Measurements from ENCODE around the gene HLA-DQA1.
"Not testable (repeated sequence)": the region's sequence is repeated elsewhere in the genome, so short reads cannot be mapped to it uniquely, and the experiment has no call there.

Gene HLA-DQA1

DNA sequence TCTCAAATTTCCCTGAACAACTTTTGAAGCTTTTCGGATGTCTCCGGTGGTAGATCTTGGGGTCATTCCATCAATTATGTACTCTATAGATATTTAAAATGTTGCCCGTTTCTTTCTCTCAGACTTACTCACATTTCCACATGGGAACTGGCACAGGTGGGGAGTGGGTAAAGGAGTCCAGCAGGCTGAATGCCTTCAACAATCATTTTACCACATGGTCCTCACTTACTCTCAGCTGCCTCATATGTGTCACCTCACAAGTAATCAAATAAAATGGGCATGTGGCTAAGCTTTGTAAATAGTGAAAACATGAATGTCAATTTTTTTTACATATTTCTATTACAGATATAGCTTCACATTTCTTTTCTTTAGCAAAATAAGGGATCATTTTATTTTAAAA, 677 bp downstream of the HLA-DQA1 start:
- no peak overlapping the region for H3K4me3 Mint-ChIP-seq
- no peaks in the 10 kb centered on the region for H3K36me3 Mint-ChIP-seq (ENCODE audit: low read depth)
- no peak overlapping the region for H3K27ac Mint-ChIP-seq
- H3K9me3 Mint-ChIP-seq: no peaks in the 10 kb centered on the region
- peaks cover 8% of the 10 kb centered on the region for H3K27me3 Mint-ChIP-seq (ENCODE audit: low read depth, poor library complexity)
- no peak for DNase-seq
- peaks cover 24% of the 10 kb centered on the region for H3K4me1 Mint-ChIP-seq
- TF ChIP-seq, protein P1, sequence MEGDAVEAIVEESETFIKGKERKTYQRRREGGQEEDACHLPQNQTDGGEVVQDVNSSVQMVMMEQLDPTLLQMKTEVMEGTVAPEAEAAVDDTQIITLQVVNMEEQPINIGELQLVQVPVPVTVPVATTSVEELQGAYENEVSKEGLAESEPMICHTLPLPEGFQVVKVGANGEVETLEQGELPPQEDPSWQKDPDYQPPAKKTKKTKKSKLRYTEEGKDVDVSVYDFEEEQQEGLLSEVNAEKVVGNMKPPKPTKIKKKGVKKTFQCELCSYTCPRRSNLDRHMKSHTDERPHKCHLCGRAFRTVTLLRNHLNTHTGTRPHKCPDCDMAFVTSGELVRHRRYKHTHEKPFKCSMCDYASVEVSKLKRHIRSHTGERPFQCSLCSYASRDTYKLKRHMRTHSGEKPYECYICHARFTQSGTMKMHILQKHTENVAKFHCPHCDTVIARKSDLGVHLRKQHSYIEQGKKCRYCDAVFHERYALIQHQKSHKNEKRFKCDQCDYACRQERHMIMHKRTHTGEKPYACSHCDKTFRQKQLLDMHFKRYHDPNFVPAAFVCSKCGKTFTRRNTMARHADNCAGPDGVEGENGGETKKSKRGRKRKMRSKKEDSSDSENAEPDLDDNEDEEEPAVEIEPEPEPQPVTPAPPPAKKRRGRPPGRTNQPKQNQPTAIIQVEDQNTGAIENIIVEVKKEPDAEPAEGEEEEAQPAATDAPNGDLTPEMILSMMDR (IDR thresholded peaks at IDR 0.05): no peak

DNA sequence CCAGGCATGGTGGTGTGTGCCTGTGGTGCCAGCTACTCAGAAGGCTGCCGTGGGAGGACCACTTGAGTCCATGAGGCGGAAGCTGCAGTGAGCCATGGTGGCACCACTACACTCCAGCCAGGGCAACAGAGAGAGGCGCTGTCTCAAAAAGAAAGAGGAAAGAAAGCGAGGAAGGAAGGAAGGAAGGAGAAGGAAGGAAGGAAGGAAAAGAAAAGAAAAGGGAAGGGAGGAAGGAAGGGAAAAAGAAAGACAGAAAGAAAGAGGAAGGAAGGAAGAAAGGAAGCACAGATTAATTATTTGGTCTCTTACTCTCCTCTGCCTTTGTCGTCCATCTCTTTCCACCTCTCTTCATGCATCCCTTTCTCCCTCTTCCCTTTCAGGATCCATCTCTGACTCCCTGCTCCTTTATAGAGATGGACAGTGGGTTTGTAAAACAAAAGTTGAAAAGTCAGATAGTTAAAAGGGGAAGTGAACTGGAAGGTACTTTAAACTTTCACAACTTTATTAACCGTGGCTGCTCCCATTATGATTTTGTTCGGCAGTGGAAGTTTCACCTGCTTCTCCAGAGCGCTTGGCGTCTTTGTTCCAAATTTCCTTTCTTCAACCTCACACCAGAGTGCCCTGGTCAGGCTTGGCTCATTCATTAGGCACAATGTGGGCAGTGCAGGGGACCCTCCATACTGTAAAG, 1.5 kb downstream of the HLA-DQA1 start:
- no peaks in the 10 kb centered on the region for H3K36me3 Mint-ChIP-seq (ENCODE audit: low read depth)
- TF ChIP-seq, protein P1 (IDR thresholded peaks at IDR 0.05): no peak
- no peaks in the 10 kb centered on the region for H3K9me3 Mint-ChIP-seq
- H3K27me3 Mint-ChIP-seq (ENCODE audit: low read depth, poor library complexity): peaks cover 8% of the 10 kb centered on the region
- no peak overlapping the region for H3K4me3 Mint-ChIP-seq
- DNase-seq: no peak
- peak overlapping the region; percentile 77 for H3K27ac Mint-ChIP-seq
- peaks cover 24% of the 10 kb centered on the region for H3K4me1 Mint-ChIP-seq

DNA sequence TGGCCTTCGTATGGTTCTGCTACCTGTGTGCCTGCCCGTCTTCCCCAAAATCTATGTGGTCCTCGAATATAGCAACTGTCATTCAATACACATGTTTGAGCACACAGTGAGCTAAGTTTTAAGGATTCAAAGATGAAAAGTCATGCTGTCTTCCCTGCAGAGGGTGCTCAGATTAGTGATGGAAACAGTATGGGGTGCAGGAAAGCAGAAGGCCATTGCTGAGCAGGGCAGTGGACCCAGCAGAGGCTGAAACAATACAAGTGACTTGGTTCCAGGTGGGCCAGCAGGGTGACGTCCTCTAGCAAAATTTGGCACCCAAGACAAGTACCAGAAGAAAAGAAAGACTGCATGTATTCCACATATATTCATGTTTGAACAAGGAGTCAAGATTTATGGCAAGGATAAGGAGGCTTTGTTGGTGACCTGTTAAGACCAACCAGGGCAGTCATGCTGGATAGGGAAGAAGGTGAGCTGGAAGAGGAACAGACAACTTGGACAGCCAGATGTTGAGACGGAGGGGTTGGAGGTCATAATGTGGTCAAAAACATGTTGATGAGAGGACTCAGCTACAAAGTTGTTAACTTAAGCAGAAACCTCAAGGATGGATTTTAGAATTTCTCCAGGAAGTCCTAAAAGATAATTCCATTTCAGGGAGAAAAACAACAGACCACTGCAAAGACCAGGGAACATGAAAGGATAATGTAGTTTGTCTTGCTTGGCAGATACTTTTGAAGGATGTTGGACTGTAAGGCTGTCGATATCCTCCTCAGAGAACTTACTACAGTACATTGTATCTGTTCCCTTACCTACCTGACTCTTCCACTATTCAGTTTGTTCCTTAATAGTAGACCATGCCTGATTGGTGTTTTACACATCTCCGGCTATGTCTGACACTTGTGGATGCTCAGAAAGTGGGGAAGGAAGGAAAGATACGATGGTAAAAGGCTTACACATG, 2.5 kb downstream of the HLA-DQA1 start:
- H3K27me3 Mint-ChIP-seq (ENCODE audit: low read depth, poor library complexity): peaks cover 8% of the 10 kb centered on the region
- H3K9me3 Mint-ChIP-seq: no peaks in the 10 kb centered on the region
- TF ChIP-seq, protein P1 (IDR thresholded peaks at IDR 0.05): no peak
- no peak for DNase-seq
- peaks cover 24% of the 10 kb centered on the region for H3K4me1 Mint-ChIP-seq
- no peak overlapping the region for H3K4me3 Mint-ChIP-seq
- H3K36me3 Mint-ChIP-seq (ENCODE audit: low read depth): no peaks in the 10 kb centered on the region
- H3K27ac Mint-ChIP-seq: no peak overlapping the region

DNA sequence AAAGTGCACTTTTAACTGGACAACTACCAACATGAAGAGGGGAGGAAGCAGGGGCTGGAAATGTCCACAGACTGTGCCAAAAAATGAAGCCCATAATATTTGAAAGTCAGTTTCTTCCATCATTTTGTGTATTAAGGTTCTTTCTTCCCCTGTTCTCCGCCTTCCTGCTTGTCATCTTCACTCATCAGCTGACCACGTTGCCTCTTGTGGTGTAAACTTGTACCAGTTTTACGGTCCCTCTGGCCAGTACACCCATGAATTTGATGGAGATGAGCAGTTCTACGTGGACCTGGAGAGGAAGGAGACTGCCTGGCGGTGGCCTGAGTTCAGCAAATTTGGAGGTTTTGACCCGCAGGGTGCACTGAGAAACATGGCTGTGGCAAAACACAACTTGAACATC, 3.9 kb downstream of the HLA-DQA1 start:
- DNase-seq: no peak
- no peaks in the 10 kb centered on the region for H3K36me3 Mint-ChIP-seq (ENCODE audit: low read depth)
- no peak overlapping the region for H3K4me3 Mint-ChIP-seq
- TF ChIP-seq, protein P1 (IDR thresholded peaks at IDR 0.05): no peak
- peaks cover 5% of the 10 kb centered on the region for H3K27me3 Mint-ChIP-seq (ENCODE audit: low read depth, poor library complexity)
- H3K27ac Mint-ChIP-seq: no peak overlapping the region
- peaks cover 13% of the 10 kb centered on the region for H3K4me1 Mint-ChIP-seq
- no peaks in the 10 kb centered on the region for H3K9me3 Mint-ChIP-seq

DNA sequence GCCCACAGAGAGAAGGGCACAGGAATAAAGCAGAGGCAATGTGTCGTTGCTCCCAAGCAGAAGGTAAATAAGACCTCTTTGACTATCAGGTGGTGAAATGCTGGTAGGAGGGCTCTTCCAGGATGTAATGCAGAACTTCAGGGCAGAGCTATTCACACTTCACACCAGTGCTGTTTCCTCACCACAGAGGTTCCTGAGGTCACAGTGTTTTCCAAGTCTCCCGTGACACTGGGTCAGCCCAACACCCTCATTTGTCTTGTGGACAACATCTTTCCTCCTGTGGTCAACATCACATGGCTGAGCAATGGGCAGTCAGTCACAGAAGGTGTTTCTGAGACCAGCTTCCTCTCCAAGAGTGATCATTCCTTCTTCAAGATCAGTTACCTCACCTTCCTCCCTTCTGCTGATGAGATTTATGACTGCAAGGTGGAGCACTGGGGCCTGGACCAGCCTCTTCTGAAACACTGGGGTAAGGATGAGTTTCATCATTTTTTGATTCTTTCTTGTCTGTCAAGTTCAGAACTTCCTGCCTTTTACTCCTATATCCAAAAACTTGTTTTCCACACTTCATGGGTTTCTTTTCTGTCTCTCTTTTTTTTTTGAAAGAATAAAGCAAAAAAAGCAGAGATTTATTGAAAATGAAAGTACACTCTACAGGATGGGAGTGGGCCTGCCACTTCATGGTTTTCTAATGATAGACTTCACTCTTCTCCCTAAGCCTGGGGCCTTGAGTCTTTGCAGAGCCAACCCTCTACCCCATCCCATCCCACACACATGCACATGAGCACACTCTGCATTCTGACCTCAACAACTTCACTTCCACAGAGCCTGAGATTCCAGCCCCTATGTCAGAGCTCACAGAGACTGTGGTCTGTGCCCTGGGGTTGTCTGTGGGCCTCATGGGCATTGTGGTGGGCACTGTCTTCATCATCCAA, 4.8 kb downstream of the HLA-DQA1 start:
- H3K4me3 Mint-ChIP-seq; DNase-seq; H3K4me1 Mint-ChIP-seq; H3K9me3 Mint-ChIP-seq; H3K36me3 Mint-ChIP-seq (ENCODE audit: low read depth); H3K27ac Mint-ChIP-seq; H3K27me3 Mint-ChIP-seq (ENCODE audit: low read depth, poor library complexity): not testable (repeated sequence)

DNA sequence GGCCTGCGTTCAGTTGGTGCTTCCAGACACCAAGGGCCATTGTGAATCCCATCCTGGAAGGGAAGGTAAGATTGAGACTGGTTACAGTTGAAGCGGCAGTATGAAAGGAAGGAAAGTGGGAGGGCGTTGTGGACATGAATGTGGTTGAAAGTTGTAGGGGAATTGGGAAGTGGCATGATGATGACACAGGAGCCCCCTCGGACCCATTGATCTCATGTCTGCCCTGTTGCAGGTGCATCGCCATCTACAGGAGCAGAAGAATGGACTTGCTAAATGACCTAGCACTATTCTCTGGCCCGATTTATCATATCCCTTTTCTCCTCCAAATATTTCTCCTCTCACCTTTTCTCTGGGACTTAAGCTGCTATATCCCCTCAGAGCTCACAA, 5.5 kb downstream of the HLA-DQA1 start:
- Mint-ChIP-seq H3K27me3 (ENCODE audit: low read depth, poor library complexity) (peaks cover 5% of the 10 kb centered on the region), H3K27ac (no peak overlapping the region), H3K4me1 (no peaks in the 10 kb centered on the region), H3K36me3 (ENCODE audit: low read depth) (no peaks in the 10 kb centered on the region), H3K4me3 (no peak overlapping the region), H3K9me3 (peaks cover 1% of the 10 kb centered on the region)
- TF ChIP-seq, protein P1 (IDR thresholded peaks at IDR 0.05): no peak
- no peak for DNase-seq

Measured in nephron progenitor cell (in vitro differentiated cells).